Measurements from ENCODE around the gene ADPRH.

Gene ADPRH

DNA sequence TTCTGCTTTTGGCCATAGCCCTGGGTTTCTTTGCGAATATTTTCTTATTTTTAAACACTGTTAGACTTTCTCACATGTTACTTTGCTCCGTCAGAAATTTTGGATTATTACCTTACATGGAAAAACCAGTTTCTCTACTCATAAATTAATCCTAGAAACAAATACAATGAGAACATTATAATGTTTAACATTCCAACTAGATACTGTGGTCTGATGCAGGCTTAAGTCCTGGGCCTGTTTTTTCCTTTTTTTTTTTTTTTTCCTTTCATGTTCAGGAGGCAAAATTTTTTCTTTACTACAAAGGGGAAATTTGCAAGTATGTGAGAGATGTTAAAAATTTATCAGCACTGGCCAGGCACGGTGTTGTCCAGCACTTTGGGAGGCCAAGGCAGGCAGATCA, 52.2 kb downstream of the ADPRH start:
- DNase-seq = no peak

DNA sequence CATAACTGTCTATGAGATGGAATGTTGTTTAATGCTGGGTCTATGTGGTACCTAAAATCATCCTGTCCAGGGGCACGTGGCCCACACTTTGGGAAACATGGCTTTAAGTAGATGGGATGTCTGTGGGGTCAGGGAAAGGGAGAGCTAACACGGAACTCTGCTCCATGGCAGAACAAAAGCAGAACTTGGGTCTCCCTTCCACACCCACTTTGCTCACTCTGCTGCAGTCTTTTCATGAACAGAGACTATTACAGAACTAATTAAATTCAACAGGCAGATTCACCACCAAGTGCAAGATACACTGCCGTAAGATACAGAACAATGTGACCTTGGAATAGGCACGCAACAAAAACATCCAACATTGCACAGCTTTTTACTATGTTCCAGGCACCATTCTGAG, 52.9 kb downstream of the ADPRH start:
- no peak for DNase-seq

DNA sequence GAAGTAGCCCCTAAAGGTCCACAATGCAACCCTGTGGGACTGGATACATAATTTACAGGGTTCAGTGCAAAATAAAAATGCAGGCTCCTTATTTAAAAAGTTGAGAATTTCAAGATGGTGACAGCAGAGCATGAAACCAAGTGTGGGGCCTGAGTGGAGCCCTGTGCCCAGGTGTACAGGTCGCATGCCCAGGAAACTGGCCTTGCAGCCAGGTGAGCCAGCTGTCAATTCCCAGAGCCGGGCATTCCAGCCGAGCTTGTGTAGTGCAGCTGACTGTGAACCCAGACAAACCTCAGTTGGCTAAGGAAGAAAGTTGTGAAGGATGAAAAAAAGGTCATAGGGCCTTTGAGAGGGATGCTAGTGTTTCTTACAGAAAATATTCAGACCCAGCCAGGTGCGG, 53.5 kb downstream of the ADPRH start:
- DNase-seq = no peak

DNA sequence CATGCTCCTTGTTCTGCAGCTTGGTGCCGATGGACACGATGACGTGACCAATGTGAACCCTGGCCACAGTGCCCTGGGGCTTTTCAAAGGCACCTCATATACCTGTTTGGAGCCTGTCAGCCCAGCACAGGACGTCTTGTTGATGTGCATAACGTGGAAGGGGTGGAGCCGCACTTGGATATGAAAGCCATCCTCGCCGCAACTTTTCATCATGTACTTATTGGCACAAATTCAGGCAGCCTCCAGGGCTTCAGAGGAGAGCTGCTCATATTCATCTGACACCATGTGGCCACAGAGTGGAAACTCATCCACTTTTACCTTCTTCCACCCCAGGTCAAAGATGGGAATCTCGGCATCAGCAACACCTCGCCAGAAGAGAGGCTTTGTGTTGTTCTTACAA, 56.4 kb downstream of the ADPRH start:
- no peak for DNase-seq

DNA sequence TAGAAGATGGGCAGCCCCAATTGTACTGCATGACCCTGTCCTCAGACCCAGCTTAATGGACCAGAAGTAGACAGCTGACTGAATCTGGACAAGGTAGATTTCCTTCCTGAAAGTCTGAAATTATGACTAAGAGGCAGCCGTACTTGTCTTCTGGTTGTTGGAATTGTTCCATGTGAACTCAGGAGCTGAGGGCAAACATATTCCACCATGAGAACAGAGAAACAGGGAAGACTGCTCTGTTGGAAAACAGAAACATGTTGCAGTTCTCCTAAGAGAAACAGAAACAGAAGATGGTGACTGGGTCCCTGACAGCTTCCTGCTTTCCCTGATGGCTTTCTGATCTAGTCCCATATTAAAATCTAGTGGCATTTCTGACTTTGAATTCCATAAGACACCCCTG, 57.0 kb downstream of the ADPRH start:
- DNase-seq = no peak

DNA sequence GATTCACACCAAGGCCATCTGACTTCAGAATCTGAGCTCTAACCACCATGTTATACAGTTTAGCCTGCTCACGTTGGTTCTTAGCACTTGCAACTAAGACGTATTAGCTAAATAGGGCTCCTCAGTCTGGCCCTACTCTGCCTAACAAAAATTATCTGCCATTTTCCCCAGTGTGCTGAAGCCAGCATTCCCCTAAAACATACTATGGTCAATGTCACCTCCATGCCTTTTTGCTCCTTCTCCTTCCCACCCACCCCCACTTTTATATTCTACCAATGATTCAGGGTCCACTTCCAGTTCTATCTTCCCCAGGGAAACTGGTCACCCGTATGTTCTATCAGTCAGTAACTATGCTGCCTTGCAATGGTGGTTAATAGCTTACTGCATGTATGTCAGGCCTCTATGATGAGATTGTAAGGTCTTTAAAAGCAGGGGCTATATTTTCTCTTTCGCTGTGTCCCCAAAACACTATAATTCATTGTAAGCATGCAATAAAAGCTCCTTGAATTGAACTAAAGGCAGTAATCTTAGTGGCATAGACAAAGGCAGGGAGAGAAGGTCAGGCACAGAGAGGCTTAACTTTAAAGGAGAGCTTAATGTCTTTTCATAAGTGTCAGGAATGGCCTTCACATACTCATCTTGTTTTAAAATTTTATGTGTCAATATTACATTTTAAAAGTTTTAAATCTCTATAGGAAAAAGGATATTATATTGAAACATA, 57.8 kb downstream of the ADPRH start:
- no peak for DNase-seq

DNA sequence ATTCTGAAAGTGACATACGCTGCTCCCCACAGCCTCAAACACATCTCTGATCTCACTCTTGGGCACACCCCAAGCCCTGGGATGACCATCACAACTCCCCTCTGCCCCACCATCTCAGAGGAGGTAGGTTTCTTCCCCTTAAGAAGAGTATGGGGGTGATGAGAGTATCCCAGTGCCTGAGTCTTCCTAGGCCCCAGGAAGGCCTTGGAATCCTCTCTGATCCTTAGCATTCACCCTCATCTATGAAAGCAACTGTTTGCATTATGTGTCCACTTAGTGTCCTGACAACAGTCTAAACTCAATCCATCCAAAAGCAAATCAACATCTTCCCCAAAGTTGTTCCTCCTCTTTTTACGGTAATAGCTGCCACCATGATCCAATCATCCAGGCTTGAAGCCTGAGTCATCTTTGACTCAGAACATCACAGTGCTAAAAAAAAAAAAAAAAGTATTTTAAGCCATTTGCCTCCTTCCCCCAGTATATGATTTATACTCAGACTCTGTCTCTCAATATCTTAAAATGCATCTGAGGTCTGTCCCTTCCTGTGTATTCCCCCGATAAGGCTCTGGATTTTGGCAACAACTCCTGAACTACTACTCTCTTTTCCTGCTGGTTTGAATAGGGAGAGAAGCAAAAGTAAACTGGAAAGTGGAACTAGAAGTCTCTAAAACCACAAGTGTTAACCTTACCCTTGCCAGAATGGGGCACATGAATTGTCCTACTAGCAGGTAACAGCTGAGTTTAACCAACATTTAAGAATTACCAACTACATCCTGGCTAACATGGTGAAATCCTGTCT, 58.6 kb downstream of the ADPRH start:
- DNase-seq = no peak
